Effector CD8-positive, alpha-beta T cell (primary cell): ENCODE data around the gene SETSIP.
"Not testable (repeated sequence)": the region's sequence is repeated elsewhere in the genome, so short reads cannot be mapped to it uniquely, and the experiment has no call there.

Experiments used
- DNase-seq: peaks from one replicate; lab custom pipeline; 2025; lab: John Stamatoyannopoulos, UW

The SETSIP gene

GRCh38 chr1:92051948-92052347 is 23.3 kb downstream of the SETSIP start:
- DNase-seq, result no peak

GRCh38 chr1:92045766-92046495 is 29.3 kb downstream of the SETSIP start:
- DNase-seq, result no peak

GRCh38 chr1:92043621-92044020 is 31.6 kb downstream of the SETSIP start:
- DNase-seq, result no peak

GRCh38 chr1:92040971-92041370 is 34.2 kb downstream of the SETSIP start:
- DNase-seq, result no peak

GRCh38 chr1:92038695-92039346 is 36.4 kb downstream of the SETSIP start:
- DNase-seq, result no peak

- no peak for DNase-seq
Measured at GRCh38 chr1:92037400-92037799, 37.8 kb downstream of the SETSIP start.

GRCh38 chr1:92031281-92032110 is 43.7 kb downstream of the SETSIP start:
- no peak for DNase-seq

- DNase-seq, result no peak
Measured at GRCh38 chr1:92030656-92031107, 44.5 kb downstream of the SETSIP start.

- no peak for DNase-seq
Measured at GRCh38 chr1:92029241-92029922, 45.8 kb downstream of the SETSIP start.

- no peak for DNase-seq
Measured at GRCh38 chr1:92026806-92027205, 48.4 kb downstream of the SETSIP start.

- not testable (repeated sequence) for DNase-seq
Measured at GRCh38 chr1:92026042-92026441, 49.2 kb downstream of the SETSIP start.
